Superior temporal gyrus (tissue), 1 donor: Measurements from ENCODE around the gene RNASE13.

Experiments
- DNase-seq: peaks from one replicate; pipeline ENCODE4 v3.0.0-alpha.2; 2016; ENCODE audit errors: extremely low spot score

Gene RNASE13

GRCh38 chr14:21066882-21067502 lies 32.4 kb upstream of the RNASE13 start:
- DNase-seq = no peak

- no peak for DNase-seq
These were observed 28.9 kb upstream of the RNASE13 start for GRCh38 chr14:21063479-21063878.

GRCh38 chr14:21061347-21061668 lies 26.7 kb upstream of the RNASE13 start:
- DNase-seq = no peak

GRCh38 chr14:21060614-21061346 lies 26.2 kb upstream of the RNASE13 start:
- DNase-seq = no peak

- no peak for DNase-seq
These were observed 25.4 kb upstream of the RNASE13 start for GRCh38 chr14:21059842-21060613.

GRCh38 chr14:21058903-21059302 lies 24.3 kb upstream of the RNASE13 start:
- DNase-seq = no peak

GRCh38 chr14:21057803-21058675 lies 23.4 kb upstream of the RNASE13 start, which contains the start of gene RNASE8:
Gene RNASE8 (plus strand): TSS chr14:21057822. CDS start chr14:21057893, 71 bp downstream.
- no peak for DNase-seq

- no peak for DNase-seq
These were observed 22.0 kb upstream of the RNASE13 start for GRCh38 chr14:21056520-21057163.

- no peak for DNase-seq
These were observed 21.0 kb upstream of the RNASE13 start for GRCh38 chr14:21055432-21056117.

GRCh38 chr14:21054768-21055145 lies 20.1 kb upstream of the RNASE13 start:
- no peak for DNase-seq

- DNase-seq = no peak
These were observed 19.6 kb upstream of the RNASE13 start for GRCh38 chr14:21054123-21054767.

GRCh38 chr14:21053184-21054122 lies 18.8 kb upstream of the RNASE13 start:
- no peak for DNase-seq

GRCh38 chr14:21050597-21050996 lies 16.0 kb upstream of the RNASE13 start:
- DNase-seq = no peak

- DNase-seq = no peak
These were observed 14.7 kb upstream of the RNASE13 start for GRCh38 chr14:21049271-21049673.

GRCh38 chr14:21048638-21049037 lies 14.0 kb upstream of the RNASE13 start:
- no peak for DNase-seq

- no peak for DNase-seq
These were observed 12.8 kb upstream of the RNASE13 start for GRCh38 chr14:21047378-21047781.

- no peak for DNase-seq
These were observed 9.5 kb upstream of the RNASE13 start for GRCh38 chr14:21043974-21044618.

GRCh38 chr14:21043387-21043973 lies 8.9 kb upstream of the RNASE13 start:
- DNase-seq = no peak
